COLO829 (cell line): ENCODE measurements around the gene PDCD1LG2.

Experiments used
- DNase-seq: peaks from one replicate; pipeline ENCODE4 v3.0.0; 2012; ENCODE audit warnings: low spot score

Gene PDCD1LG2

DNA sequence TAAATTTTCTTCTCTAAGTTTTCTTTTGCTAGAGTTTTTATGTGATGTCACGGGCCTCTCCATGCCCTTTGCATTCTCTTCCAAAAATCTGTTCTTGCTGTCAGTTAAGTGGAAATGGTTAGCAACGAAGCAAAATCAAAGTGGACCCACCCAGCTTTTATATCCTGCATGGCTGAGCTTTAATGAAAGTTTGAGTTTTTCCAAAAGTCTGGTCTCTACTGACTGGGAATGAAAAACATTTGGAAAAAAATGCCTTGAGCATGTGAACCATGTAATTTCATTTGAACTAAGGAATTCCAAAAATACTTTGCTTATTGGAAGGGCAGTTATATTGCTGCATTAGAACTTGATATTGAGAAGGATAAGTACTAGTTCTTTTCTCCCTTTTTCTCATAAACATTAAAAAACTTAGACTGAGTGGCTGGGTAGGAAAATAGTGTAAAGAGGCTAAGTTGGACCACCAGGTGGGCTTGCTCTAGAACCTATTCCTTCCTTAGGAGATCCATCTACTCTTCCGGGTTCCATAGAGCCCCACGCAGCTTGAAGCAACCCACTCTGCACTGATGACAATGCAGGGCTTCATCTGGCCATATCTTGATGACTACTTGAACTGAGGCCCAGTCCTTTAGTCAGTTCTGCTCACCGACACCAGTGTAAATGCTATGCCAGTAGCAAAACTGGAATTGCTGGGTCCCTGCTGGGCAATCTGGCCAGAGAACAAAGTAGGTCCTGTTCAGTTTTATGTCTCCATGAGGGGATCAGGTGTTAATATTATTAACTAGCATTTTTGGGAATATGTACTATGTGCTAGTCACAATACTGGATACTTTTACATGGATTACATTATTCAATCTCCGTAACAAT is 101.2 kb downstream of the PDCD1LG2 start:
- no peak for DNase-seq

GRCh38 chr9:5612185-5612530 is 101.8 kb downstream of the PDCD1LG2 start:
- DNase-seq: no peak

DNA sequence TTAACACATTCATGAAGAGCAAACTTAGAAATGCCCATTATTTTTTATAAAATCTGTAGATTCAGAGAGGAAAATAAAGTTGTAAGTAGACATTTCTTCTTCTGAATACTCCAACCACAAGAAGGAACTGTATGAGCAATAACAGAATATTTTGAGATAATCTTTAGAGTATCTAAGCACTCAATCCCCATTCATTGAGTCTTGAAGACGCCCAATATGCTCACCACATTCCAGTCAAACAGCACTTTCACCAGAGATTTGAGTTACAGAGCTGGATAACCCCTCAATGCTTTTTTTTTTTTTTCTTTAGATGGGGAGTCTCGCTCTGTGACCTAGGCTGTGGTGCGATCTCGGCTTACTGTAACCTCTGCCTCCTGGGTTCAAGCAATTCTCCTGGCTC is 103.9 kb downstream of the PDCD1LG2 start:
- no peak for DNase-seq

DNA sequence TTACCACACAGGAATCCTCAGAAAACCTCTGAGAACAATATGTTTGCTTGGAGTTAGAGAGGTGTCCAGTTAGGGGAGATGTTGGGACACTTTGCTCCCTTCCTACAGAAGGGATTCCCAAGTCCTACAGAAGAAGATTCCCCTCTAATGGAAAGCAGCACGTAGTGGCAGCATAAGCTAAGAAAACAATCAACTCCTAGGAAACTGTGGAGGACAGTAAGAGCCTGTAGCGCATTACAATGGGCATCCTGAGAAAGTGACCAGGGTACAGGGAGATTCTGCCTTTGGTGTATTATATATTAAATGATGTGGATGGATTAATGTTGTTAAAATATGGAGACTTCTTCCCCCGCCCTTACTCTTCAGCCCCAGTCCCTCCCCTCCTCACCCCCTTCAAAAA is 104.7 kb downstream of the PDCD1LG2 start:
- DNase-seq: no peak

DNA sequence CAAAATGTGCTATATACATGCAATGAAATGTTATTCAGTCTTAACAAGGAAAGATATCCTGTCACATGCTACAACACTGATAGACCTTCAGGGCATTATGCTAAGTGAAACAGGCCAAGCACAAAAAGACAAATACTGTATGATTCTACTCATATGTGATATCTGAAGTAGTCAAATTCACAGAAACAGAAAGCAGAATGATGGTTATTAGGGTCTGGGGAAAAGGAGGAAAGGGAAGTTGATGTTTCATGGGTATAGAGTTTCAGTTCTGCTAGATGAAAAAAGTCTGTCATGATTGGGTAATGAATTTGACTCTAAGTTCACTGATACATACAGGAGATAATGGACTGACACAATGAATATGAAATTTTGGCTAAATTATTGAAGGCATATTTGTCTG is 107.4 kb downstream of the PDCD1LG2 start:
- no peak for DNase-seq

DNA sequence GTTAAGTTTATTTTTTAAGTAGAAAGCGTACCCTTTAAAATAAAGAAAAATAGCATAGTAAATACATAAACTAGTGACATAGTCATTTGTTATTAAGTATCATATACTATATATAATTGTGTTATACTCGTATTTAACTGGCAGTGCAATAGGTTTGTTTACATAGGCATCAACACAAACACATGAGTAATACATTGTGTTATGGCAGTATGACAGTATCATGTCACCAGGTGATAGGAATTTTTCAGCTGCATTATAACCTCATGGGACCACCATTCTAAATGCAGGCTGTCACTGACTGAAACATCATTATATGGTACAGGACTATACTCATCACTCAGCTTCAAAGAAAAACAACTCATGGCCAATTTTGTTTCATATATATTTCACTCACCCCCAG is 110.2 kb downstream of the PDCD1LG2 start:
- no peak for DNase-seq
